ENCODE data around the gene SYCP2.
A peak's percentile ranks its signal among the peaks of the same experiment; 100 is the strongest.

Gene SYCP2

GRCh38 chr20:59945175-59945574 is 11.7 kb upstream of the SYCP2 start:
- DNase-seq (ENCODE audit: low read depth, low spot score) = no peak

- DNase-seq (ENCODE audit: low read depth, low spot score) = no peak
Observed at GRCh38 chr20:59944726-59945125, 11.3 kb upstream of the SYCP2 start.

- no peak for DNase-seq (ENCODE audit: low read depth, low spot score)
Observed at GRCh38 chr20:59942245-59942644, 8.8 kb upstream of the SYCP2 start.

GRCh38 chr20:59940956-59941294 is 7.5 kb upstream of the SYCP2 start:
- no peak for DNase-seq (ENCODE audit: low read depth, low spot score)

- DNase-seq (ENCODE audit: low read depth, low spot score) = peak; percentile 73
Observed at GRCh38 chr20:59940129-59940955, 6.9 kb upstream of the SYCP2 start, which contains the start of the genes FAM217B and PPP1R3D. FAM217B (plus strand) TSS chr20:59940389; CDS start chr20:59943944, 3,555 bp downstream. PPP1R3D (minus strand) TSS chr20:59940305; CDS start chr20:59939931, 374 bp downstream.

GRCh38 chr20:59939879-59940128 is 6.4 kb upstream of the SYCP2 start:
- no peak for DNase-seq (ENCODE audit: low read depth, low spot score)

- no peak for DNase-seq (ENCODE audit: low read depth, low spot score)
Observed at GRCh38 chr20:59939052-59939878, 5.8 kb upstream of the SYCP2 start.

- DNase-seq (ENCODE audit: low read depth, low spot score) = no peak
Observed at GRCh38 chr20:59938696-59939051, 5.2 kb upstream of the SYCP2 start.

GRCh38 chr20:59938221-59938620 is 4.8 kb upstream of the SYCP2 start:
- DNase-seq (ENCODE audit: low read depth, low spot score) = no peak

- no peak for DNase-seq (ENCODE audit: low read depth, low spot score)
Observed at GRCh38 chr20:59937150-59937549, 3.7 kb upstream of the SYCP2 start.

- DNase-seq (ENCODE audit: low read depth, low spot score) = no peak
Observed at GRCh38 chr20:59936409-59936808, 3.0 kb upstream of the SYCP2 start.

- no peak for DNase-seq (ENCODE audit: low read depth, low spot score)
Observed at GRCh38 chr20:59935457-59936185, 2.2 kb upstream of the SYCP2 start.

GRCh38 chr20:59933849-59934585 is 580 bp upstream of the SYCP2 start:
- peak; percentile 58 for DNase-seq (ENCODE audit: low read depth, low spot score)

GRCh38 chr20:59932616-59933295 is 681 bp downstream of the SYCP2 start:
- no peak for DNase-seq (ENCODE audit: low read depth, low spot score)

GRCh38 chr20:59931511-59932312 is 1.7 kb downstream of the SYCP2 start:
- no peak for DNase-seq (ENCODE audit: low read depth, low spot score)

GRCh38 chr20:59925899-59926298 is 7.5 kb downstream of the SYCP2 start:
- DNase-seq (ENCODE audit: low read depth, low spot score) = no peak

- no peak for DNase-seq (ENCODE audit: low read depth, low spot score)
Observed at GRCh38 chr20:59925359-59925758, 8.1 kb downstream of the SYCP2 start.

GRCh38 chr20:59923514-59923913 is 9.9 kb downstream of the SYCP2 start:
- no peak for DNase-seq (ENCODE audit: low read depth, low spot score)

- DNase-seq (ENCODE audit: low read depth, low spot score) = no peak
Observed at GRCh38 chr20:59920944-59921343, 12.5 kb downstream of the SYCP2 start.

- no peak for DNase-seq (ENCODE audit: low read depth, low spot score)
Observed at GRCh38 chr20:59912609-59913008, 20.8 kb downstream of the SYCP2 start.
